Mucosa of stomach (tissue), 1 donor: ENCODE measurements around the gene CYP27B1.
"Not testable (repeated sequence)": the region's sequence is repeated elsewhere in the genome, so short reads cannot be mapped to it uniquely, and the experiment has no call there.

Experiments used
- H3K27me3 ChIP-seq: one replicate; pipeline ENCODE4 v1.7.0; 2013; ENCODE audit warnings: mild to moderate bottlenecking, low read length; ENCODE audit not compliant: control insufficient read depth, insufficient read depth
- H3K36me3 ChIP-seq: one replicate; pipeline ENCODE4 v1.7.0; 2013; ENCODE audit warnings: low read length; ENCODE audit not compliant: control insufficient read depth, insufficient read depth
- H3K4me1 ChIP-seq: one replicate; pipeline ENCODE4 v1.7.0; 2013; ENCODE audit warnings: mild to moderate bottlenecking, low read length; ENCODE audit not compliant: control insufficient read depth, insufficient read depth
- H3K4me3 ChIP-seq: one replicate; pipeline ENCODE4 v1.7.0; 2013; ENCODE audit warnings: low read length
- H3K9ac ChIP-seq: one replicate; pipeline ENCODE4 v1.7.0; 2013; ENCODE audit warnings: mild to moderate bottlenecking, low read length, moderate library complexity
- H3K9me3 ChIP-seq: one replicate; pipeline ENCODE4 v1.7.0; 2013; ENCODE audit warnings: mild to moderate bottlenecking, low read length, moderate library complexity; ENCODE audit not compliant: control insufficient read depth
- donor health status: Pancreatic carcinoma.

CYP27B1 gene

DNA sequence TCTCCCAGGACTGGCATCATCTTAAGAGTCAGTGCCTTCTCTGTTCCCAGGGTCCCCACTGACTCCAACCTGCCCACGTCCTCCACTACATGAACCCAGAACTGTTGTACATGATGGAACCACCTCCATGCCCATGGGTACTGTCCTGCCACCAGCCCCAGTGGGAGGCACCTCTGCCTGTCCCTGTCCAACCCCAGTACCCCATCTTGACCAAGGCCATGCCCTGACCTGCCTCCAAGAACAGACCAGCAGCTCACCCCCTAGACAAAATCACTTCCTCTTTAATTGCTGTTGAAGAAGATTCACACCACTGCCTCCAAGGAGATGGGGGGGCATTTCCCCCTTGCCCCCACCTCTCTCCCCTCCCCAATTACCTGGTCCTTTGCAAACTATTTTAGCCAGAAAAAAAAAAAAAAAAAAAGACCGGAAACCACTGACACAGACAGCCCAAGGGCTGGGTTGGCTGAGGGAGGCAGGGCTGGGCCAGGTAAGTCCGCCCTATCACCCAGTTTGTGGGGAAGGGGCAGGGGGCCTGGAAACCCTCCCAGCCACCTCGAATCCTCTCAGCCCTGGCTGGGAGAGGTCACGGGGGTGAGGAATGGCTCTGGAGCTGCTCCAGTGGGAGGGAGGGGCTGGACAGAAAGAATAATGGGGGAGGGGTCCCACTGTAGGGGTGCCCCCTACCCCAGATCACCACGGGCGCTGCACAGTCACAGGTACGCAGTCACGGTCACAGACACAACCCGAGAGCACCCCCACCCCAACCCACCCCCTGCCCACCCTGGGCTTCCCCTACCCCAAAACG is 41.7 kb downstream of the CYP27B1 start:
- Histone ChIP-seq H3K9me3 (no peaks in the 10 kb centered on the region), H3K36me3 (peaks cover 5% of the 10 kb centered on the region), H3K9ac (no peak overlapping the region), H3K4me3 (no peak overlapping the region), H3K27me3 (peaks cover 25% of the 10 kb centered on the region), H3K4me1 (peaks cover 13% of the 10 kb centered on the region)

DNA sequence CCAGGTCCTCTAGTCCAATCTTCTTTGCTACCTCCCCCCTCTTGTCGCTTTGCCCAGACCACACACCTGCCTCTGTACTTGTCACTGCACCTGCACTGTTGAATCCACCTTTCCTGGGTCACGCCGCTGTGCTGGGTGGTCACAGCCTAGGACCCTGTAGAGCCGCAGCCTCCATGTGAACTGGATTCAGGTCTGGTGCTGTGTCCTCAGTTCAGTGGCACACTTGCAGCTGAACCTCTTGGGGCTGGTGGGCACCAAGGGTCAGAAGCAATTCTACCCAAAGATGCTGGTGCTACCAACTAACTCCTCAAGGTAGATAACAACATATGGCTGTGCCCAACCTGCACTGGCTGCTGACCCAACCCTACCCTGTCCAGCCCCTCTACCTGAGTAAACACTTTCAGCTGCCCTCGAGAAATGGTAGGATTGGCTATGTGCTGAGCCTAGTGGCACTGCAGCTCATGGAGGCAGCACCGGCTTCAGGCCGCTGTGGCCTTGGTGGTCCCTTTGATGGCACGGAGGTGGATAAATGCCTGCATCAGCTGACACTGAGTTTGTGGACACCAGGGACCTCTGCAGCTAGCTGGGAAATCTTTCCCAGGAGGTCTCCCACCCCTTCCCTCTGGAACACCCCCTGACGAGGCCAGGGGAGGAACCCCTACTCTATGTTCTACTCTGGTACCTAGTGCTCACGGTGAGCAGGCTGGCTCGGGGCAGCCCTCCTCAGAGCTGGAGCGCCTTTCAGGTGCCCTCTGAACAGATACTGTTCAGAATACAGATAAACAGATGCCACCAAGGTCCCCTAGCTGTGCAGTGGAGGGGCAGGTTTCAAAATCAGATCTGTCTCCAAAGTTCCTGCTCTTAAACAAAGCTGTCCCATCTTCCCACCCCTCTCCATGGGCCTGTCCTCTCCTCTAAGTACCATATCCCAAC is 42.6 kb downstream of the CYP27B1 start:
- Histone ChIP-seq H3K9me3 (no peaks in the 10 kb centered on the region), H3K27me3 (peaks cover 25% of the 10 kb centered on the region), H3K36me3 (peaks cover 6% of the 10 kb centered on the region), H3K9ac (no peak overlapping the region), H3K4me3 (no peak overlapping the region), H3K4me1 (peaks cover 13% of the 10 kb centered on the region)

- H3K4me1 ChIP-seq, result peaks cover 13% of the 10 kb centered on the region
- H3K27me3 ChIP-seq, result peaks cover 25% of the 10 kb centered on the region
- H3K9me3 ChIP-seq, result no peaks in the 10 kb centered on the region
- no peak overlapping the region for H3K4me3 ChIP-seq
- H3K9ac ChIP-seq, result no peak overlapping the region
- H3K36me3 ChIP-seq, result peaks cover 12% of the 10 kb centered on the region
Observed at GRCh38 chr12:57723630-57723962, 43.3 kb downstream of the CYP27B1 start.

DNA sequence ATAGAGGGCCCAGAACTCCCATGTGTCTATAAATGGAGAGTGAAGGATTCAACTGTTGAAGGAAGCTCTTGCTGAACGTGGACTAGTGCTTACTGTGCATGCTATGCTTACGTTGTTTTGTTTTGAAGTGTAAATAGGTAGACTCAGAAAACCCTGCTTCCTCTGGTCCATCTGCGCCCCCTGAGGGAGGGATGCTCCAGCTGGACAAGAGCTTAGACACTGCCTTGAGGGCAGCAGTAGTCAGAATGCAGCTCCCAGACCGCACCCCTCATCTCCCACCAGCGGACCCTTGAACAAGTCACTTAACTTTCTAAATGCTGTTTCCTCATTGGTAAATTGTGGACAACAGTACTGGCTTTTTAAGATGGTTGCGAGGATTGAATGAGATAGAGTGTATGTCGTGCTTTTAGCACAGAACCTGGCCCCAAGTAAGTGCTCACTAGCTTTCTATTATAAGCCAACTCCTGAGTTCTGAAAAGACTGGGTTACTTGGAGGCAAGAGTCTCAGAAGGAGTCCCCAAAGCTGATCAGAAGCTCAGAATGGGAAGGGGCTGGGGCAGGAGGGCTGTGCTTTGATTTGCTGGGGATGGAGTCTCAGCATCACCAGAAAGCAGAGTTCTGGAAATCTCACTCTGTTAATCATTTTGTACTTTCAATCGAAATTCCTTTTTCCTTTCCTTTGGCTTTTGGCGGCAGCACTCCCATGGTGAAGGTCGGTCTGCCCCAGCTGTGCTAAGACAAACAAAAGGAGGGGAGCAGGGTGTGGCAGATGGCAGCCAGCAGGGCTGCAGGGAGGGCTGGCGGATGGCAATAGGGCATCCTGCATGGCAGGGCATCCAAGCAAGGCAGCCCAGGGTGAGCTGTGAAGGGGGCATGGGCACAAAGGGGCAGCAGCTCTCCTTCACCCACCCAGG is 43.9 kb downstream of the CYP27B1 start:
- Histone ChIP-seq H3K9me3 (no peaks in the 10 kb centered on the region), H3K36me3 (peaks cover 12% of the 10 kb centered on the region), H3K9ac (no peak overlapping the region), H3K27me3 (peaks cover 21% of the 10 kb centered on the region), H3K4me1 (peaks cover 13% of the 10 kb centered on the region), H3K4me3 (no peak overlapping the region)

GRCh38 chr12:57721846-57722608 is 44.9 kb downstream of the CYP27B1 start:
- H3K9ac ChIP-seq, H3K4me3 ChIP-seq, H3K9me3 ChIP-seq: not testable (repeated sequence)
- Histone ChIP-seq H3K4me1 (peaks cover 10% of the 10 kb centered on the region), H3K27me3 (peaks cover 11% of the 10 kb centered on the region), H3K36me3 (peaks cover 14% of the 10 kb centered on the region)

DNA sequence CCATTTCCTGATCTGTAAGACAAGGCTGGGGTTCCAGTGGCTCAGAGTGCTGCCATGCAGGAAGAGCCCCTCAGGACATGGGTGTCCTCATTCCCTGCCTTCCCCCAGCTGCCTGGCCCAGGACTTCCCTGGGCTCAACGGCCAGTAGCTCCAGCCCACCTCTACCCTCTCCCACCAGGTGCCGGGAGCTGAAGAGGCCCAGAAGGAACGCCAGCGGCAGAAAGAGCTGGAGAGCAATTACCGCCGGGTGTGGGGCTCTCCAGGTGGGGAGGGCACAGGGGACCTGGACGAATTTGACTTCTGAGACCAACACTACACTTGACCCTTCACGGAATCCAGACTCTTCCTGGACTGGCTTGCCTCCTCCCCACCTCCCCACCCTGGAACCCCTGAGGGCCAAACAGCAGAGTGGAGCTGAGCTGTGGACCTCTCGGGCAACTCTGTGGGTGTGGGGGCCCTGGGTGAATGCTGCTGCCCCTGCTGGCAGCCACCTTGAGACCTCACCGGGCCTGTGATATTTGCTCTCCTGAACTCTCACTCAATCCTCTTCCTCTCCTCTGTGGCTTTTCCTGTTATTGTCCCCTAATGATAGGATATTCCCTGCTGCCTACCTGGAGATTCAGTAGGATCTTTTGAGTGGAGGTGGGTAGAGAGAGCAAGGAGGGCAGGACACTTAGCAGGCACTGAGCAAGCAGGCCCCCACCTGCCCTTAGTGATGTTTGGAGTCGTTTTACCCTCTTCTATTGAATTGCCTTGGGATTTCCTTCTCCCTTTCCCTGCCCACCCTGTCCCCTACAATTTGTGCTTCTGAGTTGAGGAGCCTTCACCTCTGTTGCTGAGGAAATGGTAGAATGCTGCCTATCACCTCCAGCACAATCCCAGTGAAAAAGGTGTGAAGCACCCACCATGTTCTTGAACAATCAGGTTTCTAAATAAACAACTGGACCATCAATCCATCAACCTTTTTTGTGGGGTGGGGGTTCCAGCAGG is 46.0 kb downstream of the CYP27B1 start:
- H3K4me1 ChIP-seq, result peaks cover 3% of the 10 kb centered on the region
- H3K9ac ChIP-seq, result no peak overlapping the region
- H3K9me3 ChIP-seq, result no peaks in the 10 kb centered on the region
- no peak overlapping the region for H3K4me3 ChIP-seq
- peaks cover 6% of the 10 kb centered on the region for H3K27me3 ChIP-seq
- H3K36me3 ChIP-seq, result peaks cover 21% of the 10 kb centered on the region

- no peaks in the 10 kb centered on the region for H3K4me1 ChIP-seq
- H3K9me3 ChIP-seq, result no peaks in the 10 kb centered on the region
- H3K27me3 ChIP-seq, result peaks cover 4% of the 10 kb centered on the region
- H3K36me3 ChIP-seq, result peaks cover 21% of the 10 kb centered on the region
- H3K9ac ChIP-seq, result no peak overlapping the region
- no peak overlapping the region for H3K4me3 ChIP-seq
Observed at GRCh38 chr12:57719777-57720605, 46.9 kb downstream of the CYP27B1 start.

- Histone ChIP-seq H3K36me3 (peaks cover 21% of the 10 kb centered on the region), H3K9ac (no peak overlapping the region), H3K27me3 (no peaks in the 10 kb centered on the region), H3K4me3 (no peak overlapping the region), H3K9me3 (no peaks in the 10 kb centered on the region), H3K4me1 (no peaks in the 10 kb centered on the region)
Observed at GRCh38 chr12:57718641-57719528, 48.0 kb downstream of the CYP27B1 start.

DNA sequence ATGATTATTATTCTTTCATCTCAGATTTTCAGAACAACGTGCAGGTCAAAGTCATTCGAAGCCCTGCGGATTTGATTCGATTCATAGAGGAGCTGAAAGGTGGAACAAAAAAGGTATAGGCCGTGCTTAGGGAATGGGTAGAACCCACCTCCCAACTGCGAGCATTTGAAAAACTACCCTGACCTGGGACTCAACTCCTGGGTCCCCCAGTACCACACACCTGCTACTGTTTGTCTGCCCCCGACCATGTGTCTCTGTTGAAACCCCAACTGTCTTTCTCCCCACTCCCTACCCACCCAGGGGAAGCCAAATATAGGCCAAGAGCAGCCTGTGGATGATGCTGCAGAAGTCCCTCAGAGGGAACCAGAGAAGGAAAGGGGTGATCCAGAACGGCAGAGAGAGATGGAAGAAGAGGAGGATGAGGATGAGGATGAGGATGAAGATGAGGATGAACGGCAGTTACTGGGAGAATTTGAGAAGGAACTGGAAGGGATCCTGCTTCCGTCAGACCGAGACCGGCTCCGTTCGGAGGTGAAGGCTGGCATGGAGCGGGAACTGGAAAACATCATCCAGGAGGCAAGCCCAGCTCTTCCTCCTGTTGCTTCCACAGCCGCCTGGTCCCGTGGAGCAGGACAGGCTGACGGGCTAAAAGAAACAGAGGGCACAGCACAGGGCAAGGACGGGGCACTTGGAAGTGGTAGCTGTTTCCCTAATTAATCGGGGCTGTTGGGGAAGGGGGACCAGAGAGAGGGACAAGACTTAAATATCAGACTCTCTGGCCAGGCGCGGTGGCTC is 48.8 kb downstream of the CYP27B1 start:
- Histone ChIP-seq H3K36me3 (peaks cover 21% of the 10 kb centered on the region), H3K4me3 (no peak overlapping the region), H3K4me1 (no peaks in the 10 kb centered on the region), H3K27me3 (no peaks in the 10 kb centered on the region), H3K9ac (no peak overlapping the region), H3K9me3 (no peaks in the 10 kb centered on the region)
